AG09319 (cell line): ENCODE measurements around the gene ERC2.

ENCODE experiments used
- DNase-seq: peaks from one replicate; pipeline ENCODE4 v3.0.0-alpha.2; 2010; ENCODE audit warnings: low read depth; ENCODE audit errors: extremely low read depth
- CTCF ChIP-seq: IDR thresholded peaks from 2 replicates; pipeline ENCODE4 v1.5.1; 2011; ENCODE audit warnings: low read depth, mild to moderate bottlenecking, inconsistent platforms, low read length, moderate library complexity

The ERC2 gene

DNA sequence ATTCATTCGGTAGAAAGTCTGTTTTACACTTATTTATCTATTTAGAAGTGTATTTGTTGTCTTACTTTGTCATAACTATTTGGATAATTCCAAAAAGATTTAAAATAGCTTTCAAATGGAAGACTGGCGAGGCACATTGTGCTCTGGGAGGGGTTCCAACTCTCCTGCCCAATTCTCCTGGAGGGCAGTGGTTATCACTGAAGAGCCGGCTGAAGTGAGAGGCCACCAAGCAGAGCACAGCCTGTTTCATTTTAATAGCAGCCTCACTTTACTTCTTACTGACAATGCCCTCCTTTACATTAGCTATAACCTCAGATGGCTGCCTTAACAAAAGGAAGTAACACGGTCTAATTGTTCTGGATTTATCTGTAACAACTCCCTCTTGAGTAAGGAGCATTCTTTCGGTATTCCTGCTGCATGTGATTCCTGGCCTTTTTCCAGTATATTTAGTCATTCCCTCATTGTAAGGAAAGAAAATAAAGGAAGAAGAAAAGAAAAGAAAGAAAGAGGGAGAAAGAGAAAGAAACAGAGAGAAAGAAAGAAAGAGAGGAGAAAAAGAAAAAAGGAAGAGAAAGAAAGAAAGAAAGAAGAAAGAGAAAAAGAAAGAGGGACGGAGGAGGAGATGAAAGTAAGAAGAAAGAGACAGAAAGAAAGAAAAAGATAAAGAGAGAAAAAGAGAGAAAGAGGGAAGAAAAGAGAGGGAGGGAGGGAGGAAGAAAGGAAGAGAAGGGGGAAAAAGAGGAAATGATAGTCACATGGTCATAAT, 641.4 kb downstream of the ERC2 start:
- no peak for TF ChIP-seq CTCF

DNA sequence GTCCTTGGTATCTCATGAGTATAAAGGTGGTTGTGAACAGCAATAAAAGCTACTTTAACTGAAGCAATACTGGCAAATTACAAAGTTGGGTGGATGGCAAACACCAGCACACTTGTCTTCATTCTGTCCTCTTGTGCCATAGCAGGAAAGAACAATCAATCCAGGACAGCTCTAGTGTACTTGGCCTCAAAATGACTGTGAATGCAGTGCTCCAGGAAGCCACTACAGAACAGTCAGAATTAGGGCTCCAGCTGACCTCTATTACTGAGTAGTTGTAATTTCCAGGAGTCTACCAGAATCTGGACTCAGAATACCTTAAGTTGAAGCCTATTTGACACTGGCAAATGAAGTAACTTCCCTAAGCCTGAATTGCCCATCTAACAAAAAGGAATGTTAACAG, 642.2 kb downstream of the ERC2 start:
- TF ChIP-seq CTCF: no peak
- DNase-seq: no peak

More for the DNA sequence above, 641.4 kb downstream of the ERC2 start:
- DNase-seq: no peak

GRCh38 chr3:55824406-55824805, 643.9 kb downstream of the ERC2 start:
- no peak for DNase-seq
- no peak for TF ChIP-seq CTCF

GRCh38 chr3:55823829-55824228, 644.4 kb downstream of the ERC2 start:
- no peak for DNase-seq
- no peak for TF ChIP-seq CTCF

- TF ChIP-seq CTCF: no peak
- no peak for DNase-seq
Measured at GRCh38 chr3:55823001-55823400, 645.3 kb downstream of the ERC2 start.

DNA sequence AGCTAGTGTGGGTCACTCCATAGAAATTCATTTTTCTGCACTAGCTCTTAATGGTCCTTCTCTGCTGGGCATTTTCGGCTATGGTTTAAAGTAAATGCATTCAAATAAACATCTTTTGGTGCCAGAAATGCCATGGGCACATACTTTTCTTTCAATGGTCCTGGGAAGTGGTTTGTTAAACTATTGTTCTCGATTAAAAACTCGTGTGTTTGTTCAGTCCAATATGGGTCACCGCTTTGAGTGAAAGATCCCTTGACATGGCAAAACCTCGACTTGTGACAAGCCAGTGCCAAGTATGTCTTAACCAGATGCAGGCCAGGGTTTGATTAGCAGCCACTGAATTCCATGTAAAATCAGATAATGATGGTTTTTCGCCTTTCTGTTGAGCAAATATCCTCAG, 649.3 kb downstream of the ERC2 start:
- no peak for TF ChIP-seq CTCF
- peak; percentile 49 for DNase-seq

GRCh38 chr3:55818485-55818884, 649.8 kb downstream of the ERC2 start:
- TF ChIP-seq CTCF: no peak; the same call in 1 of the 2 replicates
- DNase-seq: no peak
